ENCODE data around the gene TTN.

TTN gene

GRCh38 chr2:178799305-178799704, 7.9 kb downstream of the TTN start:
- H4K8ac ChIP-seq (ENCODE audit: low read depth, low read length): no peak overlapping the region
- no peak overlapping the region for H3K4ac ChIP-seq (ENCODE audit: low read depth, low read length)
- no peaks in the 10 kb centered on the region for H3K36me3 ChIP-seq (ENCODE audit: control insufficient read depth, insufficient read depth, low read length)
- no peak overlapping the region for H3K18ac ChIP-seq (ENCODE audit: low read length)
- no peaks in the 10 kb centered on the region for H3K4me1 ChIP-seq (ENCODE audit: control insufficient read depth, low read depth, low read length)
- H2BK15ac ChIP-seq (replicated peaks; ENCODE audit: low read depth): no peak overlapping the region
- H4K5ac ChIP-seq (ENCODE audit: low read length): no peak overlapping the region
- no peak overlapping the region for H3K4me3 ChIP-seq (ENCODE audit: low read length)
- no peak overlapping the region for H2BK120ac ChIP-seq (ENCODE audit: low read depth, low read length)
- no peak overlapping the region for H3K9ac ChIP-seq (ENCODE audit: low read length)
- no CpG with 5 or more reads among the region's 19 CpGs for WGBS (ENCODE audit: extremely low coverage, insufficient coverage, low lambda C conversion rate)
- no peak overlapping the region for H2BK5ac ChIP-seq (ENCODE audit: low read length)
- no peak overlapping the region for H3K56ac ChIP-seq (ENCODE audit: low read length)
- no peaks in the 10 kb centered on the region for H3K27me3 ChIP-seq (ENCODE audit: insufficient read depth, low read length, poor library complexity)
- H3K79me1 ChIP-seq (ENCODE audit: low read length): no peaks in the 10 kb centered on the region
- H3K79me2 ChIP-seq (ENCODE audit: control insufficient read depth, insufficient read depth, low read length): no peaks in the 10 kb centered on the region
- H2AK5ac ChIP-seq (ENCODE audit: low read length): no peak overlapping the region
- H3K4me2 ChIP-seq (ENCODE audit: low read length): no peak overlapping the region
- no peak for DNase-seq
- no peak overlapping the region for H3K23ac ChIP-seq (ENCODE audit: low read length)
- no peak overlapping the region for H3K27ac ChIP-seq (ENCODE audit: low read depth, low read length)

GRCh38 chr2:178796079-178796677, 11.0 kb downstream of the TTN start:
- no peak overlapping the region for H4K5ac ChIP-seq (ENCODE audit: low read length)
- H3K4ac ChIP-seq (ENCODE audit: low read depth, low read length): no peak overlapping the region
- H3K4me1 ChIP-seq (ENCODE audit: control insufficient read depth, low read depth, low read length): no peaks in the 10 kb centered on the region
- H3K56ac ChIP-seq (ENCODE audit: low read length): no peak overlapping the region
- no peak overlapping the region for H2BK5ac ChIP-seq (ENCODE audit: low read length)
- no peak overlapping the region for H3K9ac ChIP-seq (ENCODE audit: low read length)
- no peaks in the 10 kb centered on the region for H3K36me3 ChIP-seq (ENCODE audit: control insufficient read depth, insufficient read depth, low read length)
- no peak overlapping the region for H2BK15ac ChIP-seq (replicated peaks; ENCODE audit: low read depth)
- H3K79me2 ChIP-seq (ENCODE audit: control insufficient read depth, insufficient read depth, low read length): no peaks in the 10 kb centered on the region
- H3K18ac ChIP-seq (ENCODE audit: low read length): no peak overlapping the region
- no peak overlapping the region for H3K23ac ChIP-seq (ENCODE audit: low read length)
- H3K4me2 ChIP-seq (ENCODE audit: low read length): no peak overlapping the region
- H2AK5ac ChIP-seq (ENCODE audit: low read length): no peak overlapping the region
- no peak overlapping the region for H2BK120ac ChIP-seq (ENCODE audit: low read depth, low read length)
- no peak overlapping the region for H3K27ac ChIP-seq (ENCODE audit: low read depth, low read length)
- no peak overlapping the region for H3K4me3 ChIP-seq (ENCODE audit: low read length)
- no CpG with 5 or more reads among the region's 2 CpGs for WGBS (ENCODE audit: extremely low coverage, insufficient coverage, low lambda C conversion rate)
- DNase-seq: no peak
- no peaks in the 10 kb centered on the region for H3K79me1 ChIP-seq (ENCODE audit: low read length)
- no peak overlapping the region for H4K8ac ChIP-seq (ENCODE audit: low read depth, low read length)
- H3K27me3 ChIP-seq (ENCODE audit: insufficient read depth, low read length, poor library complexity): no peaks in the 10 kb centered on the region

GRCh38 chr2:178787934-178788333, 19.3 kb downstream of the TTN start:
- H4K5ac ChIP-seq (ENCODE audit: low read length): no peak overlapping the region
- H3K4me3 ChIP-seq (ENCODE audit: low read length): no peak overlapping the region
- no peak overlapping the region for H3K9ac ChIP-seq (ENCODE audit: low read length)
- DNase-seq: no peak
- no peak overlapping the region for H2BK15ac ChIP-seq (replicated peaks; ENCODE audit: low read depth)
- no peak overlapping the region for H2BK120ac ChIP-seq (ENCODE audit: low read depth, low read length)
- H3K27me3 ChIP-seq (ENCODE audit: insufficient read depth, low read length, poor library complexity): no peaks in the 10 kb centered on the region
- H3K56ac ChIP-seq (ENCODE audit: low read length): no peak overlapping the region
- no peaks in the 10 kb centered on the region for H3K4me1 ChIP-seq (ENCODE audit: control insufficient read depth, low read depth, low read length)
- no peak overlapping the region for H4K8ac ChIP-seq (ENCODE audit: low read depth, low read length)
- no peak overlapping the region for H2AK5ac ChIP-seq (ENCODE audit: low read length)
- H3K23ac ChIP-seq (ENCODE audit: low read length): no peak overlapping the region
- no peak overlapping the region for H2BK5ac ChIP-seq (ENCODE audit: low read length)
- no peaks in the 10 kb centered on the region for H3K36me3 ChIP-seq (ENCODE audit: control insufficient read depth, insufficient read depth, low read length)
- H3K4me2 ChIP-seq (ENCODE audit: low read length): no peak overlapping the region
- no CpG with 5 or more reads among the region's 5 CpGs for WGBS (ENCODE audit: extremely low coverage, insufficient coverage, low lambda C conversion rate)
- no peak overlapping the region for H3K18ac ChIP-seq (ENCODE audit: low read length)
- H3K79me1 ChIP-seq (ENCODE audit: low read length): no peaks in the 10 kb centered on the region
- H3K4ac ChIP-seq (ENCODE audit: low read depth, low read length): no peak overlapping the region
- H3K79me2 ChIP-seq (ENCODE audit: control insufficient read depth, insufficient read depth, low read length): no peaks in the 10 kb centered on the region
- H3K27ac ChIP-seq (ENCODE audit: low read depth, low read length): no peak overlapping the region

GRCh38 chr2:178787155-178787554, 20.1 kb downstream of the TTN start:
- H3K4ac ChIP-seq (ENCODE audit: low read depth, low read length): no peak overlapping the region
- no peaks in the 10 kb centered on the region for H3K4me1 ChIP-seq (ENCODE audit: control insufficient read depth, low read depth, low read length)
- H3K79me2 ChIP-seq (ENCODE audit: control insufficient read depth, insufficient read depth, low read length): no peaks in the 10 kb centered on the region
- H2AK5ac ChIP-seq (ENCODE audit: low read length): no peak overlapping the region
- DNase-seq: no peak
- no peak overlapping the region for H3K23ac ChIP-seq (ENCODE audit: low read length)
- no peak overlapping the region for H4K8ac ChIP-seq (ENCODE audit: low read depth, low read length)
- no peak overlapping the region for H3K18ac ChIP-seq (ENCODE audit: low read length)
- no peak overlapping the region for H3K4me3 ChIP-seq (ENCODE audit: low read length)
- no CpG with 5 or more reads among the region's 2 CpGs for WGBS (ENCODE audit: extremely low coverage, insufficient coverage, low lambda C conversion rate)
- no peak overlapping the region for H3K27ac ChIP-seq (ENCODE audit: low read depth, low read length)
- H2BK5ac ChIP-seq (ENCODE audit: low read length): no peak overlapping the region
- no peak overlapping the region for H3K9ac ChIP-seq (ENCODE audit: low read length)
- H3K27me3 ChIP-seq (ENCODE audit: insufficient read depth, low read length, poor library complexity): no peaks in the 10 kb centered on the region
- no peak overlapping the region for H3K4me2 ChIP-seq (ENCODE audit: low read length)
- no peak overlapping the region for H2BK15ac ChIP-seq (replicated peaks; ENCODE audit: low read depth)
- H2BK120ac ChIP-seq (ENCODE audit: low read depth, low read length): no peak overlapping the region
- no peaks in the 10 kb centered on the region for H3K36me3 ChIP-seq (ENCODE audit: control insufficient read depth, insufficient read depth, low read length)
- H4K5ac ChIP-seq (ENCODE audit: low read length): no peak overlapping the region
- H3K79me1 ChIP-seq (ENCODE audit: low read length): no peaks in the 10 kb centered on the region
- no peak overlapping the region for H3K56ac ChIP-seq (ENCODE audit: low read length)

- no peak for DNase-seq
- Histone ChIP-seq H3K23ac (ENCODE audit: low read length) (no peak overlapping the region), H2BK5ac (ENCODE audit: low read length) (no peak overlapping the region), H3K18ac (ENCODE audit: low read length) (no peak overlapping the region), H4K5ac (ENCODE audit: low read length) (no peak overlapping the region), H2BK120ac (ENCODE audit: low read depth, low read length) (no peak overlapping the region), H2BK15ac (replicated peaks; ENCODE audit: low read depth) (no peak overlapping the region), H3K27me3 (ENCODE audit: insufficient read depth, low read length, poor library complexity) (no peaks in the 10 kb centered on the region), H3K79me2 (ENCODE audit: control insufficient read depth, insufficient read depth, low read length) (no peaks in the 10 kb centered on the region), H3K79me1 (ENCODE audit: low read length) (no peaks in the 10 kb centered on the region), H3K27ac (ENCODE audit: low read depth, low read length) (no peak overlapping the region), H4K8ac (ENCODE audit: low read depth, low read length) (no peak overlapping the region), H3K4me3 (ENCODE audit: low read length) (no peak overlapping the region), H3K9ac (ENCODE audit: low read length) (no peak overlapping the region), H3K4me1 (ENCODE audit: control insufficient read depth, low read depth, low read length) (no peaks in the 10 kb centered on the region), H2AK5ac (ENCODE audit: low read length) (no peak overlapping the region), H3K4me2 (ENCODE audit: low read length) (no peak overlapping the region), H3K4ac (ENCODE audit: low read depth, low read length) (no peak overlapping the region), H3K56ac (ENCODE audit: low read length) (no peak overlapping the region), H3K36me3 (ENCODE audit: control insufficient read depth, insufficient read depth, low read length) (no peaks in the 10 kb centered on the region)
- WGBS (ENCODE audit: extremely low coverage, insufficient coverage, low lambda C conversion rate): no CpG with 5 or more reads among the region's 10 CpGs
Observed at GRCh38 chr2:178783889-178784288, 23.3 kb downstream of the TTN start.

- no peaks in the 10 kb centered on the region for H3K4me1 ChIP-seq (ENCODE audit: control insufficient read depth, low read depth, low read length)
- H4K8ac ChIP-seq (ENCODE audit: low read depth, low read length): no peak overlapping the region
- H3K9ac ChIP-seq (ENCODE audit: low read length): no peak overlapping the region
- H3K27ac ChIP-seq (ENCODE audit: low read depth, low read length): no peak overlapping the region
- no peak overlapping the region for H3K4ac ChIP-seq (ENCODE audit: low read depth, low read length)
- no peaks in the 10 kb centered on the region for H3K79me1 ChIP-seq (ENCODE audit: low read length)
- no peaks in the 10 kb centered on the region for H3K27me3 ChIP-seq (ENCODE audit: insufficient read depth, low read length, poor library complexity)
- H2BK120ac ChIP-seq (ENCODE audit: low read depth, low read length): no peak overlapping the region
- WGBS (ENCODE audit: extremely low coverage, insufficient coverage, low lambda C conversion rate): no CpG with 5 or more reads among the region's 7 CpGs
- H2AK5ac ChIP-seq (ENCODE audit: low read length): no peak overlapping the region
- H4K5ac ChIP-seq (ENCODE audit: low read length): no peak overlapping the region
- no peaks in the 10 kb centered on the region for H3K36me3 ChIP-seq (ENCODE audit: control insufficient read depth, insufficient read depth, low read length)
- no peak overlapping the region for H2BK15ac ChIP-seq (replicated peaks; ENCODE audit: low read depth)
- H3K4me3 ChIP-seq (ENCODE audit: low read length): no peak overlapping the region
- no peak overlapping the region for H2BK5ac ChIP-seq (ENCODE audit: low read length)
- H3K18ac ChIP-seq (ENCODE audit: low read length): no peak overlapping the region
- H3K23ac ChIP-seq (ENCODE audit: low read length): no peak overlapping the region
- no peaks in the 10 kb centered on the region for H3K79me2 ChIP-seq (ENCODE audit: control insufficient read depth, insufficient read depth, low read length)
- no peak overlapping the region for H3K4me2 ChIP-seq (ENCODE audit: low read length)
- DNase-seq: no peak
- no peak overlapping the region for H3K56ac ChIP-seq (ENCODE audit: low read length)
Observed at GRCh38 chr2:178782236-178782635, 25.0 kb downstream of the TTN start.
